Measurements from ENCODE around the gene SDCCAG8. TPM values are rescaled to one million over a fixed set of nuclear protein-coding genes. Genes with fewer than 3 reads are reported as not detected.

The SDCCAG8 gene
- total RNA-seq, 1 donor, result 41.0 TPM

- no peak for DNase-seq (ENCODE audit: low read depth)
- TF ChIP-seq, protein P1, sequence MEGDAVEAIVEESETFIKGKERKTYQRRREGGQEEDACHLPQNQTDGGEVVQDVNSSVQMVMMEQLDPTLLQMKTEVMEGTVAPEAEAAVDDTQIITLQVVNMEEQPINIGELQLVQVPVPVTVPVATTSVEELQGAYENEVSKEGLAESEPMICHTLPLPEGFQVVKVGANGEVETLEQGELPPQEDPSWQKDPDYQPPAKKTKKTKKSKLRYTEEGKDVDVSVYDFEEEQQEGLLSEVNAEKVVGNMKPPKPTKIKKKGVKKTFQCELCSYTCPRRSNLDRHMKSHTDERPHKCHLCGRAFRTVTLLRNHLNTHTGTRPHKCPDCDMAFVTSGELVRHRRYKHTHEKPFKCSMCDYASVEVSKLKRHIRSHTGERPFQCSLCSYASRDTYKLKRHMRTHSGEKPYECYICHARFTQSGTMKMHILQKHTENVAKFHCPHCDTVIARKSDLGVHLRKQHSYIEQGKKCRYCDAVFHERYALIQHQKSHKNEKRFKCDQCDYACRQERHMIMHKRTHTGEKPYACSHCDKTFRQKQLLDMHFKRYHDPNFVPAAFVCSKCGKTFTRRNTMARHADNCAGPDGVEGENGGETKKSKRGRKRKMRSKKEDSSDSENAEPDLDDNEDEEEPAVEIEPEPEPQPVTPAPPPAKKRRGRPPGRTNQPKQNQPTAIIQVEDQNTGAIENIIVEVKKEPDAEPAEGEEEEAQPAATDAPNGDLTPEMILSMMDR (IDR thresholded peaks at IDR 0.05; ENCODE audit: insufficient read depth, low read depth, low read length), result no peak
- no peak overlapping the region for H3K4me3 ChIP-seq (ENCODE audit: low read depth, low read length)
Observed at GRCh38 chr1:243388276-243388675, 132.4 kb downstream of the SDCCAG8 start.

GRCh38 chr1:243390162-243390791, 134.4 kb downstream of the SDCCAG8 start:
- no peak for DNase-seq (ENCODE audit: low read depth)

DNA sequence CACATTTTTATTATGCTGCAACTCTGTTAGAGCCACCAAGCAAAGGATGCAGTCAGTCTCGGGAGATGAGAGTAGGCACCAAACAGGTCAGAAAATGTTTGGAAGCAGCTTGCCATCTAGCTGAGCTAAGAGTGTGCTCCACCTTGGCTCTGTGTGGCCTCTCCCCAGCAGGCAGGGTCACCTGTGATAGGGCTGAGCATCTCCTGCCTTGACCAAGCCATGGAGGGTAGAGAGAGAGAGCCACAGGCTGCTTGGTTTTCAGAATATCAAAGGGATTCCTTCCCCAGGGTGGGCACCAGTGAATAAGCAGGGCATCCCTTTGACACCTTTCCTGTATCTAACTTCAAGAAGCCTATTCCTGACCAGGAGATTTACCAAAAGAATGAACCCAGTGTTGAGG, 135.5 kb downstream of the SDCCAG8 start:
- TF ChIP-seq, protein P1 (IDR thresholded peaks at IDR 0.05; ENCODE audit: insufficient read depth, low read depth, low read length), result no peak
- no peak for DNase-seq (ENCODE audit: low read depth)
- no peak overlapping the region for H3K4me3 ChIP-seq (ENCODE audit: low read depth, low read length)

More at GRCh38 chr1:243390162-243390791, 134.4 kb downstream of the SDCCAG8 start:
- TF ChIP-seq, protein P1 (IDR thresholded peaks at IDR 0.05; ENCODE audit: insufficient read depth, low read depth, low read length), result no peak
- no peak overlapping the region for H3K4me3 ChIP-seq (ENCODE audit: low read depth, low read length)

DNA sequence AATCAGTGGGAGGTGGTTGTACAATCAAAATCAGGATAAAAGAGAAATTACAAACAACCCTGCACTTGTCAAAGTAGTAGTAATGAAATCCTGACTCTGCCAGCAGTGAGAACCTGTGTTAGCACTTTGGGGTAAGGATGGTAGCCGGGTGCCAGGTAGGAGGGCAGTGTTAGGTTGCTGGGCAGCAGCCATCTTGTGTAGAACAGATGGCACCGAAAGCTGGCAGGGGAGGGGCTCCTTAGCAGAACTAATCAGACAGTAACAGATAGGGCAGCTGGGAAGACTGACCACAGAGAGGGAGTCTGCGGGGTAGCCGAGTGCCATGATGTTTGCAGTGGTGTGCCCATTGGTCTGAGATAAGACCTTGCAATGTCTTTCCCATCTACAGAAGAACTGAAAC, 137.3 kb downstream of the SDCCAG8 start:
- no peak for DNase-seq (ENCODE audit: low read depth)
- no peak overlapping the region for H3K4me3 ChIP-seq (ENCODE audit: low read depth, low read length)
- TF ChIP-seq, protein P1 (IDR thresholded peaks at IDR 0.05; ENCODE audit: insufficient read depth, low read depth, low read length), result no peak

GRCh38 chr1:243394066-243394465, 138.2 kb downstream of the SDCCAG8 start:
- no peak overlapping the region for H3K4me3 ChIP-seq (ENCODE audit: low read depth, low read length)
- TF ChIP-seq, protein P1 (IDR thresholded peaks at IDR 0.05; ENCODE audit: insufficient read depth, low read depth, low read length), result no peak
- no peak for DNase-seq (ENCODE audit: low read depth)

- TF ChIP-seq, protein P1 (IDR thresholded peaks at IDR 0.05; ENCODE audit: insufficient read depth, low read depth, low read length), result no peak
- H3K4me3 ChIP-seq (ENCODE audit: low read depth, low read length), result no peak overlapping the region
- no peak for DNase-seq (ENCODE audit: low read depth)
Observed at GRCh38 chr1:243394601-243395464, 139.0 kb downstream of the SDCCAG8 start.
